CD4-positive, alpha-beta T cell treated with Interleukin-4 for 1 hour (primary cell): Measurements from ENCODE around the gene APBA3.

Experiments
- DNase-seq, 2 donors: peaks; one replicate each; pipeline ENCODE4 v3.0.0-alpha.2; 2020 to 2022

The APBA3 gene

GRCh38 chr19:3745363-3746045 lies 16.0 kb downstream of the APBA3 start:
- DNase-seq, result no peak

- DNase-seq, result no peak
Measured at GRCh38 chr19:3743486-3743885, 18.0 kb downstream of the APBA3 start.

- no peak for DNase-seq
Measured at GRCh38 chr19:3740431-3740830, 21.1 kb downstream of the APBA3 start.

- no peak for DNase-seq
Measured at GRCh38 chr19:3738477-3739220, 22.8 kb downstream of the APBA3 start.

- DNase-seq, result no peak
Measured at GRCh38 chr19:3737487-3738205, 23.8 kb downstream of the APBA3 start.

GRCh38 chr19:3736106-3736724 lies 25.3 kb downstream of the APBA3 start:
- no peak for DNase-seq

GRCh38 chr19:3734310-3734600 lies 27.2 kb downstream of the APBA3 start:
- no peak for DNase-seq

GRCh38 chr19:3733549-3734309 lies 27.8 kb downstream of the APBA3 start:
- no peak for DNase-seq

GRCh38 chr19:3732108-3732507 lies 29.4 kb downstream of the APBA3 start:
- DNase-seq, result no peak

- DNase-seq, result no peak
Measured at GRCh38 chr19:3730457-3730958, 31.0 kb downstream of the APBA3 start.

GRCh38 chr19:3725640-3726310 lies 35.7 kb downstream of the APBA3 start:
- no peak for DNase-seq

- no peak for DNase-seq
Measured at GRCh38 chr19:3725121-3725520, 36.4 kb downstream of the APBA3 start.

GRCh38 chr19:3723883-3724282 lies 37.6 kb downstream of the APBA3 start:
- no peak for DNase-seq

GRCh38 chr19:3723110-3723488 lies 38.4 kb downstream of the APBA3 start:
- no peak for DNase-seq

GRCh38 chr19:3722443-3723109 lies 38.9 kb downstream of the APBA3 start:
- no peak for DNase-seq

- no peak for DNase-seq
Measured at GRCh38 chr19:3721887-3722442, 39.5 kb downstream of the APBA3 start.

GRCh38 chr19:3721131-3721886 lies 40.2 kb downstream of the APBA3 start:
- DNase-seq, result peak; percentile 90 to 93

GRCh38 chr19:3720349-3720917 lies 41.1 kb downstream of the APBA3 start:
- DNase-seq, result no peak

GRCh38 chr19:3719868-3720267 lies 41.6 kb downstream of the APBA3 start:
- no peak for DNase-seq

- DNase-seq, result no peak
Measured at GRCh38 chr19:3716147-3716668, 45.3 kb downstream of the APBA3 start.
